ENCODE measurements around the gene COL6A3. TPM values are rescaled to one million over a fixed set of nuclear protein-coding genes. Genes with fewer than 3 reads are reported as not detected.
A peak's percentile ranks its signal among the peaks of the same experiment; 100 is the strongest.

The COL6A3 gene
- total RNA-seq, 4 donors from 2014 or later = 68.1 to 261 (median 75.6) TPM

- TF ChIP-seq, protein P1, sequence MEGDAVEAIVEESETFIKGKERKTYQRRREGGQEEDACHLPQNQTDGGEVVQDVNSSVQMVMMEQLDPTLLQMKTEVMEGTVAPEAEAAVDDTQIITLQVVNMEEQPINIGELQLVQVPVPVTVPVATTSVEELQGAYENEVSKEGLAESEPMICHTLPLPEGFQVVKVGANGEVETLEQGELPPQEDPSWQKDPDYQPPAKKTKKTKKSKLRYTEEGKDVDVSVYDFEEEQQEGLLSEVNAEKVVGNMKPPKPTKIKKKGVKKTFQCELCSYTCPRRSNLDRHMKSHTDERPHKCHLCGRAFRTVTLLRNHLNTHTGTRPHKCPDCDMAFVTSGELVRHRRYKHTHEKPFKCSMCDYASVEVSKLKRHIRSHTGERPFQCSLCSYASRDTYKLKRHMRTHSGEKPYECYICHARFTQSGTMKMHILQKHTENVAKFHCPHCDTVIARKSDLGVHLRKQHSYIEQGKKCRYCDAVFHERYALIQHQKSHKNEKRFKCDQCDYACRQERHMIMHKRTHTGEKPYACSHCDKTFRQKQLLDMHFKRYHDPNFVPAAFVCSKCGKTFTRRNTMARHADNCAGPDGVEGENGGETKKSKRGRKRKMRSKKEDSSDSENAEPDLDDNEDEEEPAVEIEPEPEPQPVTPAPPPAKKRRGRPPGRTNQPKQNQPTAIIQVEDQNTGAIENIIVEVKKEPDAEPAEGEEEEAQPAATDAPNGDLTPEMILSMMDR (IDR thresholded peaks at IDR 0.05) = no peak
- TF ChIP-seq POLR2AphosphoS5 (IDR thresholded peaks at IDR 0.05) (no peak), POLR2A (IDR thresholded peaks at IDR 0.05) (no peak), EP300 (IDR thresholded peaks at IDR 0.05; ENCODE audit: low read depth) (no peak)
- WGBS, 2 donors (ENCODE audit: low coverage in 1 of 2) = 86% methylated on average over 7 of the region's 7 CpGs; no CpG with 5 or more reads in 1 of the 2 donors
- H3K4me1 ChIP-seq = peaks cover 0 to 6% (median 3%) of the 10 kb centered on the region in 4 donors
- in situ Hi-C loops (cut with MboI; ENCODE audit: low pct_ligation_motif_present in 1 of 4, low pct_unique_long_range_greater_than_20kb in 1 of 4, low sequenced_read_pairs in 3 of 4) (no loop called here), intact Hi-C loops (cut with DNase I; ENCODE audit: low total_unique reads) (no loop called here)
- no peaks in the 10 kb centered on the region for H3K27me3 ChIP-seq
- H3K27ac ChIP-seq = no peak overlapping the region
- no peak for DNase-seq
- no peaks in the 10 kb centered on the region for H3K9me3 ChIP-seq
- no peak overlapping the region for H3K4me3 ChIP-seq
- peaks cover 0 to 14% (median 2%) of the 10 kb centered on the region in 4 donors for H3K36me3 ChIP-seq
Observed at GRCh38 chr2:237337586-237337985, 76.4 kb downstream of the COL6A3 start.

DNA sequence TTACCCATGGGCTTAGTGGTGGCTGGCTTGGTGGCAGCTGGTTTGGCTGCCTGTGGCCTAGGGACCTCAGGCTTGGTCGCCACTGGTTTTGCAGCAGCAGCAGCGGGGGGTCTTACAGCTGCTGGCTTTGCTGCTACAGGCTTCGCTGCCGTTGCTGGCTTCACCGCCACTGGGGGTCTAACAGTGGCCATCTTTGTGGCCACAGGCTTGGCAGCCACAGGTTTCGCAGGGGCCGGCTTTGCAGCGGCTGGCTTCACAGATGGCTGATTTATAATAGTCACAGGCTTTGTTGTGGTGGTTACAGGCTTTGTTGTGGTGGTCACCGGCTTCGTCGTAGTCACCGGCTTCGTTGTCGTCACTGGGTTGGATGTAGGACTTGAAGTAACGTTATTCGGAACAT lies 77.8 kb downstream of the COL6A3 start:
- intact Hi-C loops (cut with DNase I; ENCODE audit: low total_unique reads) = no loop called here
- peaks cover 0 to 11% (median 0%) of the 10 kb centered on the region in 4 donors for H3K4me1 ChIP-seq
- no peaks in the 10 kb centered on the region for H3K9me3 ChIP-seq
- in situ Hi-C loops (cut with MboI; ENCODE audit: low pct_ligation_motif_present in 1 of 4, low pct_unique_long_range_greater_than_20kb in 1 of 4, low sequenced_read_pairs in 3 of 4) = no loop called here
- H3K27ac ChIP-seq = peak overlapping the region in 2 of 4 donors; percentile 7 to 22
- 90% methylated on average over 8 to 16 of the region's 16 CpGs for WGBS, 2 donors (ENCODE audit: low coverage in 1 of 2)
- TF ChIP-seq POLR2AphosphoS5 (IDR thresholded peaks at IDR 0.05) (no peak), EP300 (IDR thresholded peaks at IDR 0.05; ENCODE audit: low read depth) (no peak), POLR2A (IDR thresholded peaks at IDR 0.05) (no peak)
- TF ChIP-seq, protein P1 (IDR thresholded peaks at IDR 0.05) = no peak
- H3K27me3 ChIP-seq = no peaks in the 10 kb centered on the region
- DNase-seq = no peak
- H3K4me3 ChIP-seq = no peak overlapping the region
- peaks cover 0 to 14% (median 2%) of the 10 kb centered on the region in 4 donors for H3K36me3 ChIP-seq

DNA sequence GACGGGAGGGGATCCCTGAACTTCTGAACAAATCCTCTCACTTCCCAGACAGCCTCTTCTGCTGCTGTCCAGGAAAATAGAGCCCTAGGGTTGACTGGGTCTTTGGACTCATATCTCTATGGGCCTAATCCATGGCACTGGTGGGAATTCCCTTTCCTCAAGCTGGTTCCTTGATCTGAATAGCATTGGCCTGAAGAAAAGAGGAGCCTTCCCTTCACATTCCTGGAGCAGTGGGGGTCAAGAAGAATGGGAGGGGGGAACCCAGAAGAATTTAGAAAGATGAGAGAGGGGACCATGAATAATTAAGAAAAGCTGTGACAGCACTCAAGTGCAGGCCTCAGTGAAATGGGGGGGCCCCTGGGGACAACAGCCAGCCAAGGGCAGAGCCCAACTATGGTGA lies 80.2 kb downstream of the COL6A3 start:
- H3K27me3 ChIP-seq = no peaks in the 10 kb centered on the region
- intact Hi-C loops (cut with DNase I; ENCODE audit: low total_unique reads) = no loop called here
- H3K27ac ChIP-seq = peak overlapping the region; percentile 15 to 87 (median 34)
- WGBS, 2 donors (ENCODE audit: low coverage in 1 of 2) = 94 to 100% methylated on average over 1 of the region's 1 CpG
- H3K4me3 ChIP-seq = no peak overlapping the region
- DNase-seq = no peak
- in situ Hi-C loops (cut with MboI; ENCODE audit: low pct_ligation_motif_present in 1 of 4, low pct_unique_long_range_greater_than_20kb in 1 of 4, low sequenced_read_pairs in 3 of 4) = no loop called here
- no peak for TF ChIP-seq POLR2AphosphoS5 (IDR thresholded peaks at IDR 0.05)
- H3K4me1 ChIP-seq = peaks cover 0 to 11% (median 0%) of the 10 kb centered on the region in 4 donors
- H3K9me3 ChIP-seq = no peaks in the 10 kb centered on the region
- H3K36me3 ChIP-seq = peaks cover 0 to 14% (median 2%) of the 10 kb centered on the region in 4 donors

DNA sequence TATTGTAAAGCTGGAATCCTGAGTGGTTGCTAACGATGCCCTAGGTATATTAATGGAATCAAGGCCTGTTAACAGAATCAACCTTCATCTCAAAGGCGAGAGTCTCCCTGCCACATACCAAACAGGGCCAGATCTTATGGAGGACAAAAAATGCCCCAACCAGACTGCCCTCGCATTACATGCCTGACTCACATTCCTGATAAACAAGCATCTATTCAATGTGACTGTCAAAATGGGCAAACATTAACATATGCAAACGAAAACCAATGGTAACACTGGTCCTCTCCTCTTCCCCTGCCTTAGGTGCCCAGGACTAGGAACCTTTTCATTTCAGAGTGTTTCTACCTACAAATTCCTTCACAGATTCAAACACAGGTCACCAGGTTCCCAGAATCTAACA lies 83.4 kb downstream of the COL6A3 start:
- in situ Hi-C loops (cut with MboI; ENCODE audit: low pct_ligation_motif_present in 1 of 4, low pct_unique_long_range_greater_than_20kb in 1 of 4, low sequenced_read_pairs in 3 of 4) = no loop called here
- peaks cover 0 to 7% (median 0%) of the 10 kb centered on the region in 4 donors for H3K36me3 ChIP-seq
- 33 to 55% methylated on average over 1 to 4 of the region's 4 CpGs for WGBS, 2 donors (ENCODE audit: low coverage in 1 of 2)
- no peak for TF ChIP-seq POLR2AphosphoS5 (IDR thresholded peaks at IDR 0.05)
- no peak for TF ChIP-seq EP300 (IDR thresholded peaks at IDR 0.05; ENCODE audit: low read depth)
- TF ChIP-seq, protein P1 (IDR thresholded peaks at IDR 0.05) = no peak
- no peak for TF ChIP-seq POLR2A (IDR thresholded peaks at IDR 0.05)
- no peaks in the 10 kb centered on the region for H3K27me3 ChIP-seq
- intact Hi-C loops (cut with DNase I; ENCODE audit: low total_unique reads) = no loop called here
- no peak for DNase-seq
- no peak overlapping the region for H3K4me3 ChIP-seq
- H3K27ac ChIP-seq = peak overlapping the region in 3 of 4 donors; percentile 23 to 87 (median 55)
- peaks cover 0 to 36% (median 7%) of the 10 kb centered on the region in 4 donors for H3K4me1 ChIP-seq
- no peaks in the 10 kb centered on the region for H3K9me3 ChIP-seq
